NCI-H526 (cell line): ENCODE data around the gene CXorf51B.
"Not testable (repeated sequence)": the region's sequence is repeated elsewhere in the genome, so short reads cannot be mapped to it uniquely, and the experiment has no call there.

Experiments
- DNase-seq, 2 experiments: peaks; one replicate each; lab custom pipeline; 2025; lab: John Stamatoyannopoulos, UW

The CXorf51B gene

DNA sequence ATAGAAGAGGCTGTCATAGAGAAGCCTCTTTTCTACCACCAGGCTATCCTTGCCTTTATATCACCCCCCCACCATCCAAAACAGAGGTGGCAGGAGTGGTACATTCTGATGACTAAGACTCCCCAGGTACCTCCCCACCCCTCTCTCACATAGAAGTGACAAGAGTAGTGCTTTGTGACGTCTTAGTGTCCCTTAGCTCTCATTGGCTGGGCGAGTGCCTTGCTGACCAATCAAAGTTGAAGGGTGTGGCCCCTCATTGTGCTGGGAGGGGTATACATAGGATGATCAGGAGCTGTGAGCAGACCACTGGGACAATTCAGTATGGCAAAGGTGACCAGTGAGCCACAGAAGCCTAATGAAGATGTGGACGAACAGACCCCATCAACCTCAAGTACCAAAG is at the start of gene CXorf51B:
CXorf51B (plus strand) TSS at position 301 of the 400 bp plus-strand sequence; CDS start at position 322, 21 bp downstream.
- DNase-seq: not testable (repeated sequence)

DNA sequence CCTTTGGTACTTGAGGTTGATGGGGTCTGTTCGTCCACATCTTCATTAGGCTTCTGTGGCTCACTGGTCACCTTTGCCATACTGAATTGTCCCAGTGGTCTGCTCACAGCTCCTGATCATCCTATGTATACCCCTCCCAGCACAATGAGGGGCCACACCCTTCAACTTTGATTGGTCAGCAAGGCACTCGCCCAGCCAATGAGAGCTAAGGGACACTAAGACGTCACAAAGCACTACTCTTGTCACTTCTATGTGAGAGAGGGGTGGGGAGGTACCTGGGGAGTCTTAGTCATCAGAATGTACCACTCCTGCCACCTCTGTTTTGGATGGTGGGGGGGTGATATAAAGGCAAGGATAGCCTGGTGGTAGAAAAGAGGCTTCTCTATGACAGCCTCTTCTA is 5.1 kb downstream of the CXorf51B start, which contains the start of gene CXorf51A:
CXorf51A (minus strand) TSS at position 101 of the 400 bp plus-strand sequence; CDS start at position 80, 21 bp downstream.
- not testable (repeated sequence) for DNase-seq

DNA sequence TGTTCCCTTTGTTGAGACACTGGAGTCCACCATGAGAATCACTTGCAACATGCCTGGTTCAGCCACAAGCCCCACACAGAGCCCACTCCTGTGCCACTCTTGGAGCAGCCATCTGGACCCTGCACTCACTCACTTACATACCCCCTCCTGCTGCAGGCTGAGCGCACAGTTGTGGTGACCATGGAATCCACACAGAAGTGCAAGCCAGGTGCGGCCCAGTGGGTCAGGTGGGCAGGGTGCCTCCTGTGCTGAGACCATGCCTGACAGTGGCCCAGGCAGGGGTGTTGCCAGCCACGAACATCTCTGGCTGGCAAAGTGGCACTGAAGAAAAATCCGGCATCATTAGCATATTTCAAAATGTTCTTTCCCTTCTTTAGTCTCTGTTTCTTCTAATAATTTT is 22.4 kb downstream of the CXorf51B start:
- DNase-seq: no peak

DNA sequence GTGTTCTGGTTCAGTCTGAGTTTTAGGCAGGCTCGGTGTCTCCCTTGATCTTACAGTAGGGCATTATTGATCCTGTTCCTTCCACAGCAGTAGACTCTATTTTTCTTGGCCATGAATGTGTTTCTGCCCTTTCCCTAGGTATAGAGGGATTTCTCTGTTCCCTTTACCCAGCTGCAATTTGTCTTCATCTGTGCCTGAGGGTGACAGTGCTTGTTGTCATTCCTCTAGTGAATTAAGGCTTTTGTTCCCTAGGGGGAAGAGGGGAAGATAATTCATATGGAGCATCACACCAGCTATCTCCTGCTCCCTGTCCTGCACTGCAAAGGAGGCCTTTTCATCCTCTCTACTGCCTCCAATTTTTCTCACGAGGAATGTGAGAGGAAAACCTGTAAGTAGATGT is 44.7 kb downstream of the CXorf51B start:
- DNase-seq: no peak
